IPS DF 4.7 (cell line): Measurements from ENCODE around the gene TSGA10IP.

Source experiments
- DNase-seq: peaks from one replicate; pipeline ENCODE4 v3.0.0-alpha.2; 2013; ENCODE audit warnings: low spot score; ENCODE audit errors: extremely low read depth

Gene TSGA10IP

DNA sequence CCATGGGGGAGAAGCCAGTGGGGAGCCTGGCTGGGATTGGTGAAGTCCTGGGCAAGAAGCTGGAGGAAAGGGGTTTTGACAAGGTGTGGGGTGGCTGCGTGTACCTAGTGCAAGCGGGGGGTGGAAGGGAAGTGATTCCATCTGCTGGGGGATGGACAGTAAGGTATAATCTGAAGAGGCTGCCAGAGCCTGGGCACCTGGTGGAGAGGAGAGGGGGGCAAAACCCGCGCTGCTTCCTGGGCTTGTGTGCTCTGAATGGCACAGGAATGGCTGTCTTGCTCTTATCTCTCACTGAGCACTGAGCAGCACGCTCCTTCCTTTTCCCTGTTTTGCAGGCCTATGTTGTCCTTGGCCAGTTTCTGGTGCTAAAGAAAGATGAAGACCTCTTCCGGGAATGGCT lies 58.0 kb downstream of the TSGA10IP start:
- no peak for DNase-seq

DNA sequence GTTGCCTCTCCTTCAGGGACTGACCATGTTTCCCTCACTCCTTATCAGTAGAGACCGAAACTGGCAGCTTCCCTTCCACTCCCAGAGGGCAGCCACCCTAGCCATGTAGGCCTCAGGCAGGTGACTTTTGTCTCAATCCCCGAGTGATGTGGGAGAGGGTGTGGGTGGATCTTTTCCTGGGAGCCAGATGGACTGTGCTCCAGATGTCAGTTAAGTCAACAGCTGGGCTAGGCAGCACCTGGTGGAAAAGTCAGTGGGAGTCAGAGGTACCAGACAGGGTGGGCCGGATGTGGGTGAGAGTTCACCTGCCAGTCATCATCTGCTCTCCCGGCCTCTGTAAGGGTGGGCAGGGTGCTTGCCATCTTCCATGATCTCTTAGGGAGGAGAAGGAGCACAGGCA lies 58.9 kb downstream of the TSGA10IP start:
- no peak for DNase-seq

DNA sequence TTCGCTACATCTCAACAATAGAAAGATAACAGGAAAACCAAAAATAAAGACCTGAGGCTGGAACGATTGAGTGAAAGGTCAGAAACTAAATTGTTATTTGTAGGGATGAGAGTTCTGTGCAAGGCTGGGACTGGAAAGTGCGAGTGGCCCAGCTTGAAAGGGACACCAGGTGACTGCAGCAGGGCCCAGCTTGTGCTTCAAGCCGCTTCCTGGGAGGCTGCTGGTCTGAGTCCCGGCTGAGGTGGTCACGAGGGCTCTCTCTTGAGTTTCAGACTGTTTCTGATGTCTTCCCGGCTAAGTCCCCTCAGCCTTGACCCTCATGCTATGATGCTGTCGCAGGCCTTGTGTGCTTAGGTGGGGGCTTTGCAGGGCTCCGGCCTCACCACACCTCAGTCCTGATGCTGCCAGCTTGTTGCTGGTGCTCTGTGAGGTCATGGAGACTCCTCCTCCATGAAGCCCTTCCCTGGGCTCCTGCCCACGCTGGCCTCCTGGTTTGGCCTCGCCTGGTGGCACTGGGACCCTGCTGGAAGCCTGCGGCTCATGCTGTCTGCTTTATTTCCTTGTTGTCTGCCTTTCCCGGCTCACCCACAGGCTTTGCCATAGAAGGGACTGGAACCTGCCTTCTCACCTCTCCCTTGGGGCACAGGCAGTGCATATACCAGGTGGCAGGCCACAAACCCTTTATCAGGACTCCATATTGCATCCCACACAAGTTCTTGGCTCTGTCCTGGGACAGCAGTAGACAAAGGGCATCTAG lies 61.0 kb downstream of the TSGA10IP start:
- DNase-seq = no peak

DNA sequence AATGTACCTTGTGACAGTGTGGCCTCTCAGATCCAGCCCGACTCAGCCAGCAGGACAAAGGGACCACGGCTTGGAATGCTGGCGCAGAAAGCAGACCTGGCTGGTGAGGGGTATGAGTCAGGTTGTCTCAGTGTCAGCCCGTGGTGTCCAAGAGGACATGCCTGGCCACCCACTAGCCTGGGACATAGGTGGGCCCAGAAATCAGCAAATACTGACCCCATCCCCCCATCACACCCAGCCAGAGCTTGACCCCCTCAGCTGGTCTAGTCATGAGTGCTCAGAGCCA lies 61.6 kb downstream of the TSGA10IP start:
- no peak for DNase-seq

DNA sequence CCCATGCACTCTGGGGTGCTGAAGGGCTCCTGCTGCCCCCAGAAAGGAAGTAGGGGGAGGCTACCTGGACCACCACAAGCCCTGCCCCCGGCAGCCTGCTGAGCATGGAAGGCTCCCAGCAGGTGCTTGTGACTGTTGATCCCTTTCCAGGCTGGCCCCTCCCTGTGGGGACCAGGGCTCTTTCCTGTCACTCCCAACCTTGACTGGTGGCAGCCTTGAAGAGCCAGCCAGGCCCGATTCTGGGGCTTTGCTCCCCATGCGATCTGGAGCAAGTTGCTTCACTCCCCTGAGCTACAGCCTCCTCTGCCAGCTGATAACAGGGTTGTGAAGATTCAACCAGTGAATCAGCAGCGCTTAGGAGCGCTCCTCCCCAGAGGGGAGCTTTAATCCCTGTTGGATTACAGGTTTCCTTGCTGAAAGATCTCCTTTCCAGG lies 61.9 kb downstream of the TSGA10IP start:
- DNase-seq = no peak

DNA sequence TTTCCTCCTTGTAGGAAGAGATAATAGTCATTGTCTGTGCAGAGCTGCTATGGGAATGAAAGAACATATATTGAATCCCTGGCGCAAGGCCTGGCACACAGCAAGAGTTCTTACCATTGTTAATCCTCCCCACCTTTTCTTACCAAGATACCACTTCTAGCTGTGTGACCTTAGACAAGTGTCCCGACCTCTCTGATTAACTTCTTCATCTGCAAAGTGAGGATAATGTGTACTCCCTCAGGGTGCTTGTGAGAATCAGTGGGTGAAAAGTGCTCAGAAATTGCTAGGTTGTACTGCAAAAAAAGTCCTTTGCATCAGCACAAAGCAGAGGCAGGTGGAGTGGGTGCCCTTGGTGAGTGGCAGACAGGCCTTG lies 62.8 kb downstream of the TSGA10IP start:
- no peak for DNase-seq

DNA sequence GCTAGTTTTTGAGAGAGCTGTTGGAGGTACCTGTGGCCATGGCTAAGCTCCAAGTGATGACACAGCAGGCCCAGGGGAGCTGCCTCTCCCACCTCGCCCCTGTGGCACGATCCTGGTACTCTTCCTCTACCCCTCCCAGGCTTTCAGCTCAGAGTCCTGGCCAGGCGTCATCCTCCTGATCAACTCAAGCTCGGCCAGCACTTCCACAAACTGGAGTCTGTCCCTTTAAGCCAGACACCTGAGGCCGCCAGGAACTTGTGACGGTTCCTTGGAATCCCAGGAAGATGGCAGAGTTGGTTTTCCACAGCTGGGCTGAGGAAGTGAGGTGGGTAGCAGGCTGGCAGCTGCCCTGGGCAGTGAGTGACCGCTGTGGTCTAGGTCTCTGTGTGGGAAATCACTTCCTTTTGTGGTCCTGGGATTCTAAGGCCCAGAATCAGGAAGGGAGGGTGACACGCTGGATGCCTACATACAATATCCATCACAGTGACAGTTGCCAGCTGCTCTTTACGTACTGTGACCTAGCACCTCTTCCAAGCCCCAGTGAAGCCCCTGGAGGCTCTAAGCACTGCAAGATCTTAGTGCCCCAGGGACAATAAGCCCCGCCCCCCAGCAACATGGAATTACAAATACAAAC lies 63.3 kb downstream of the TSGA10IP start:
- no peak for DNase-seq
